ENCODE measurements around the gene LRRC36.
"Not testable (repeated sequence)": the region's sequence is repeated elsewhere in the genome, so short reads cannot be mapped to it uniquely, and the experiment has no call there.

Gene LRRC36

DNA sequence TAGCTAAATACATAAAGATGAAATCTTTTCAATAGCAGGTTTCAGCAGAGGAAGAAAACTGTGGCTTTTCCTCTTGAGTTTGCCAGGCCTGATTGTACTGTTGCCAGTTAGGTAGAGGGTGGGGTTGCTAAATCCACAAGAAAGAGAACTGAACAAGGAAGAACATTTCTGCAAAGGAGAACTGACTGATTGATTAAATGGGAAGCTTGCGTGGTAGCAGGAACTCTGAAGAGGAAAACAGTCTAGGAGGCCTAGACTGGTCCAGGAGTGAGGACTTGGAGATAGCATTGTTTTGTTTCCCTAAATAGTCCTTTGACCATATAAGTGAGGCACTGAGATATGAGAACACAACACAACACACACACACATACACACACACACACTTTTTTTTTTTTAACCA, 18.8 kb downstream of the LRRC36 start:
- no peak for DNase-seq (ENCODE audit: low read depth in 2 of 2)

GRCh38 chr16:67346341-67346740, 19.7 kb downstream of the LRRC36 start:
- DNase-seq (ENCODE audit: low read depth in 2 of 2) = no peak

DNA sequence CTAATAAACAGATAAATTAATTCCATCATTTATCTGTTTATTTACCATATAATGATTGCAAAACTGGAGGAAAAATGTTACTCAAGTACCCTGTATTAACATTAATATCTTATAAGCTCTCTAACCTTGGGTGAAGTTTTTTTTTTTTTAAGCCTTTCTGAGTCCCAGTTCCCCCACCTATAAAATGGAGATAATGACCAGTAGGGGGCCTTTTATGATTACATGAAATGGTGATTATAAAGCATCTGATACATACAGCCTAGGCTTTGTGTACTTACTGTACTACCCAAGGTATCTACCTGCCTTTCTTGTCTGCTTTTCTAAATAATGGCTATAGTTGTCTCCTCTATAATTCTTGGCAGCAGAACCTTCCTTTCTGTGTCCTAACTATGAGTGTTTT, 22.6 kb downstream of the LRRC36 start:
- no peak for DNase-seq (ENCODE audit: low read depth in 2 of 2)

- DNase-seq (ENCODE audit: low read depth in 2 of 2) = no peak
Measured at GRCh38 chr16:67350324-67350723, 23.7 kb downstream of the LRRC36 start.

DNA sequence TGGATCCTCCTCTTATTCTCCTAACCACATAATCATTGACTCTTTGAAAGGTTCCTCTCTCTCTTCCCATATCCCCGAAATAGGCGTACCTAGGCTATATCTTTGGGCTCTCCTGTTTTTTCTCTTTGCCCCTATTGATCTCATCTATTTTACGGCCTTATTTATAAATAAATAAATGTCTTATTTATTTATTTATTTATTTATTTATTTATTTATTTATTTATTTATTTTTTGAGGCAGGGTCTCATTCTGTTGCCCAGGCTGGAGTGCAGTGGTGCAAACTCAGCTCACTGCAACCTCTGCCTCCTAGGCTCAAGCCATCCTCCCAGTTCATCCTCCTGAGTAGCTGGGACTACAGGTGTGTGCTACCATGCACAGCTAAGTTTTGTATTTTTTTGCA, 25.8 kb downstream of the LRRC36 start:
- DNase-seq (ENCODE audit: low read depth in 2 of 2) = not testable (repeated sequence)

DNA sequence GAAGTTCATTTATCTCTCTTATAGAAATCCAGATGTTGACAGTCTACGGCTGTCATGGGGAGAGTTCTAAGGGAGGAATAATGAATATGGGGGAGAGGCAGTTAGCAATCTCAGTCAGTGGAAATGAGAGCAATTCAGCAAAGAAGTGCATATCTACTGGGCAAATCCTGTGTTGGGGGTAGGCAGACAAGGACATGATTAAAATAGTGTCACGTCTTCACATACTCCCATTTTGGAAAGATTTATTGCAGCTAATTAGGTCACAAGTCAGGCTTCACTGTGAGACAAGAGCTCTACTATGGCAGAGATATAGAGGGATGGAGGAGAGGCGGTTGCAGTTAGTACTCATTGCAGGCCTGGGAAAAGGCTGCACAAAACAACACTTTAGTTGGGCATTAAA, 29.8 kb downstream of the LRRC36 start:
- DNase-seq (ENCODE audit: low read depth in 2 of 2) = no peak

- no peak for DNase-seq (ENCODE audit: low read depth in 2 of 2)
Measured at GRCh38 chr16:67357561-67357960, 30.9 kb downstream of the LRRC36 start.

- not testable (repeated sequence) for DNase-seq (ENCODE audit: low read depth in 2 of 2)
Measured at GRCh38 chr16:67359540-67360269, 33.1 kb downstream of the LRRC36 start.

DNA sequence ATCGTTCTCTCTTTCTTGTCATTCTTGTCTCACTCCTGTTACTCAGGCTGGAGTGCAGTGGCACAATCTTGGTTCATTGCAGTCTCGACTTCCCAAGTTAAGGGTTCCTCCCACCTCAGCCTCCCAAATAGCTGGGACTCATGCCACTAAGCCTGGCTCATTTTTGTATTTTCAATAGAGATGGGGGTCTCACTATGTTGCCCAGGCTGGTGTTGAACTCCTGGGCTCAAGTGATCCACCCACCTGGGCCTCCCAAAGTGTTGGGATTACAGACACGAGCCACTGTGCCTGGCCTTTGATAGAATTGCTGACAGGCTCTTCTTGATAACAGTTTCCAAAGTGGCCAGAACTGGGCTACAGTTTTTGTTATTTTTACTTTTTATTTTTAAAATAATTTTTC, 34.4 kb downstream of the LRRC36 start:
- no peak for DNase-seq (ENCODE audit: low read depth in 2 of 2)

GRCh38 chr16:67364600-67365235, 38.1 kb downstream of the LRRC36 start:
- DNase-seq (ENCODE audit: low read depth in 2 of 2) = no peak

DNA sequence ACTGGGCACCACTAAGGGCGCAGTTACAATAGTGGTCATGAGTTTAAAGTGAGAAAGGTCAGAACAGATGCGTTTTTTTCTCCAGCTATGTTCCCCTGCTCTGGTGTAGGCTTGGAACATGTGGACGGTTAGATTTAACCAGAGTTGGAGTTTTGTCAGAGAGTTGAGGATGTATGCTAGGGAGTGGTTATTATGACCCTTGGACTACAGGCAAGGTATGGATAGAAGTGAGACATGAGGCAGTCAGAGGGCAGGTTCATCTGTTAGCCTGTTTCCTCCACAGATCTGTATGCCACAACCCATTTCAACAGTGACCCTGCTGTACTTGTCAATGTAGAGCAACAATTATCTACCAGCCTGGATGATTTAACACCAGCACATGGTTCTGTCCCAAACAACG, 44.0 kb downstream of the LRRC36 start:
- DNase-seq (ENCODE audit: low read depth in 2 of 2) = no peak

DNA sequence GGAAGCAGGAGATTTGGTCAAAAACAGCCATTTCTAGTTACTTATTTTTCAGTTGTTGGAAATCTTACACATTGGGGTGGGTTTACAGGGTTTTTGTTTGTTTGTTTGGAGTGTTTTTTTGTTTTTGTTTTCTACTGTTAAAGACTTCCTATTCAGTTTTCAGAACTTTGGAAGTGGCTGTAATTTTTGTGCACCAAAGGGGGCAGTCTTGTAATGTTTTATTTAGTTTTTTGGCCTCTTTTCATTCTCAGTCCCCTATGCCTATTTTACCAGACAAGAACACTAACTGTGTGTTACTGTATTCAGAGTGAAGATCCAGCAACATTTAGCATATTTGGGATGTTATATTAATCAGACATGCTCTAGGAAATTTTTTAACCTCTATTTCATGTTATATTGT, 46.0 kb downstream of the LRRC36 start:
- DNase-seq (ENCODE audit: low read depth in 2 of 2) = no peak

- not testable (repeated sequence) for DNase-seq (ENCODE audit: low read depth in 2 of 2)
Measured at GRCh38 chr16:67376012-67376411, 49.4 kb downstream of the LRRC36 start.

DNA sequence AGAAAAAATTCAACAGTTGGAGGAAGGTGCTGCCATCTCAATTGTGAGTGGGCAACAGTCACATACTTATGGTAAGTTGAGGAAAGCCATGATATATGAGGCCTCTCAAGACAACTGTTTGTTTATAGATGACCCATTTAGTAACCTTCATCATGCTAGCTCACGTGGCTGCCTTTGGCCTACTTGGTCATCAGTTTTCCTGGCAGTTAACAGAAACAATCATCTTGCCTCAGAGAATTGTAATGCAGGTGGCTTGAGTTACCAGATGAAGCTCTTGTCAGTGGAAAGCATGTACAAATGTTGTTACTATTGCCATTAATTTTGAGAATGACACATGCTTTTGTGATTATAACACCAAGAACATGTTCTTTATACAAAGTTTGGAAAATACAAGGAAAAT, 52.0 kb downstream of the LRRC36 start:
- DNase-seq (ENCODE audit: low read depth in 2 of 2) = no peak

GRCh38 chr16:67383284-67383683, 56.7 kb downstream of the LRRC36 start:
- DNase-seq (ENCODE audit: low read depth in 2 of 2) = no peak

GRCh38 chr16:67384778-67385510, 58.3 kb downstream of the LRRC36 start:
- no peak for DNase-seq (ENCODE audit: low read depth in 2 of 2)

DNA sequence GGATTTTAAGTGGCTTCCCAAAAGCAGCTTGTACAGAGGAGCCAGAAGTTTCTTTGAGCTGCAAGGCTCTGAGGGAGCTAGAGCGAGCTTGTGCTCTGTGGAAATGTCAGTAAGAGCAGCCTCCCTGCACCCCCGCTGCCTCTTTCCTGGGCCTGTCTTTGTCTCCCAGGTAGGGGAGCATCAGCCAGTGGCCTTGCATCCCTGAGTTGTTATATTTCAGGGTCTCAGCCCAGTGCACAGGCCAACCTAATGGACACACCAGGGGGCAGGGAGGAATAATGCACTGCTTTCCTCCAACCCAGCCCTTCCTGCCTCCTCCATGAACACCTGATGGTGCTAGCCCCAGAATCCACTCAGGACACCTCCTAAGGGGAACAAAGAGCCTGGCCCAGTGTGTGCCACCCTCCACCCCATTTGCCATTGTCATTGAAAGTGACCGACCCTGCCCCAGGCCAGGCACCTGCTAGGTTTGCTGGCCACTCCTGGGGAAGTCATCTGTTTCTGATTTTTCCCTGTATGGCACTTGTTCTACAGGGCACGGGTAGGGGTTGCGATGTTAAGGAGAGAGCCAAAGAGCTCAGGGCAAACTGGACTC, 60.3 kb downstream of the LRRC36 start:
- no peak for DNase-seq (ENCODE audit: low read depth in 2 of 2)

- DNase-seq (ENCODE audit: low read depth in 2 of 2) = no peak
Measured at GRCh38 chr16:67387479-67388079, 61.0 kb downstream of the LRRC36 start.

GRCh38 chr16:67388191-67388590, 61.6 kb downstream of the LRRC36 start:
- no peak for DNase-seq (ENCODE audit: low read depth in 2 of 2)

DNA sequence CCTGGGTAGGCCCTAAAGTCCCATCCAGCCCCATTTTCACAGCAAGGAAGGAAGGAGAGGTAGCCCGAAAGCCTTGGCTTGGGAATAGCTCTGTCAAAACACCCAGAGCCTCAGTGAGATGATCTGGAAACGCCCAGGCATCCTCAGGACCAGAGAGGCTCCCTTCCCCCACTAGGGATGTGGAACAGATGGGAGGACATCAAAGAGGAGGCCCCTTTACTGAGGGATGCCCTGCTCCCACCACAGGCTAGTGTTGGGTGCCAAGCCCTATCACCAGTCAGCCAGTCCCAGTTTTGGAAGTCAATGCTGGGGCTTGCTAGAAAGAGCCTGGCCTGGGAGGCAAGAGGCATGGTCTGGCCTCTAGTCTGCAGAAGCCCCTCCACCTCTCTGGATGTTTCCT, 62.0 kb downstream of the LRRC36 start:
- no peak for DNase-seq (ENCODE audit: low read depth in 2 of 2)

GRCh38 chr16:67389911-67390815, 63.5 kb downstream of the LRRC36 start:
- DNase-seq (ENCODE audit: low read depth in 2 of 2) = no peak

All from stimulated activated CD8-positive, alpha-beta memory T cell treated with anti-CD3 and anti-CD28 coated beads, Interleukin-7, amount 100 ng/mL, for 4 hours (primary cell).